ENCODE results near the gene LOXL3.

GRCh38 chr2:74556831-74557370 is 3.2 kb upstream of the LOXL3 start:
- TF ChIP-seq GATA2 (CRISPR knock-in tag; IDR thresholded peaks at IDR 0.05) (no peak), CTCF (IDR thresholded peaks at IDR 0.05) (no peak), EZH2phosphoT487 (IDR thresholded peaks at IDR 0.05; ENCODE audit: borderline replicate concordance, low read depth) (no peak), GABPA (IDR thresholded peaks at IDR 0.05; ENCODE audit: low read depth) (no peak), RFX5 (IDR thresholded peaks at IDR 0.05; ENCODE audit: low read length) (no peak), EP300 (IDR thresholded peaks at IDR 0.05; ENCODE audit: borderline replicate concordance in 1 of 2, low read depth in 1 of 2, low read length in 1 of 2) (no peak), MEF2A (IDR thresholded peaks at IDR 0.05; ENCODE audit: borderline replicate concordance, low read depth) (no peak), NFIC (IDR thresholded peaks at IDR 0.05; ENCODE audit: borderline replicate concordance) (no peak), MAX (IDR thresholded peaks at IDR 0.05; ENCODE audit: low read depth) (no peak), FOXJ3 (CRISPR knock-in tag; IDR thresholded peaks at IDR 0.05) (no peak), MXI1 (IDR thresholded peaks at IDR 0.05; ENCODE audit: low read depth, low read length) (no peak)
